Duodenal mucosa (tissue), 2 donors: ENCODE results near the gene MRTFB.
"Not testable (repeated sequence)": the region's sequence is repeated elsewhere in the genome, so short reads cannot be mapped to it uniquely, and the experiment has no call there.

Source experiments
- H3K27ac ChIP-seq: one replicate; pipeline ENCODE4 v1.7.0; 2013; ENCODE audit warnings: low read depth, low read length
- H3K27me3 ChIP-seq, 2 donors: one replicate each; pipeline ENCODE4 v1.7.0; 2013; ENCODE audit warnings: low read length in 2 of 2, control low read depth in 1 of 2; ENCODE audit not compliant: insufficient read depth in 2 of 2, control insufficient read depth in 1 of 2
- H3K36me3 ChIP-seq, 2 donors: one replicate each; pipeline ENCODE4 v1.7.0; 2013; ENCODE audit warnings: low read length in 2 of 2, control low read depth in 1 of 2; ENCODE audit not compliant: insufficient read depth in 2 of 2, control insufficient read depth in 1 of 2
- H3K4me1 ChIP-seq, 2 donors: one replicate each; pipeline ENCODE4 v1.7.0; 2013; ENCODE audit warnings: low read length in 2 of 2, control low read depth in 1 of 2; ENCODE audit not compliant: insufficient read depth in 2 of 2, control insufficient read depth in 1 of 2
- H3K4me3 ChIP-seq, 2 donors: one replicate each; pipeline ENCODE4 v1.7.0; 2013; ENCODE audit warnings: low read length in 2 of 2, low read depth in 1 of 2
- H3K9ac ChIP-seq, 2 donors: one replicate each; pipeline ENCODE4 v1.7.0; 2013; ENCODE audit warnings: low read length in 2 of 2, low read depth in 1 of 2
- H3K9me3 ChIP-seq, 2 donors: one replicate each; pipeline ENCODE4 v1.7.0; 2013; ENCODE audit warnings: low read length in 2 of 2, control low read depth in 1 of 2; ENCODE audit not compliant: control insufficient read depth in 1 of 2

Gene MRTFB

DNA sequence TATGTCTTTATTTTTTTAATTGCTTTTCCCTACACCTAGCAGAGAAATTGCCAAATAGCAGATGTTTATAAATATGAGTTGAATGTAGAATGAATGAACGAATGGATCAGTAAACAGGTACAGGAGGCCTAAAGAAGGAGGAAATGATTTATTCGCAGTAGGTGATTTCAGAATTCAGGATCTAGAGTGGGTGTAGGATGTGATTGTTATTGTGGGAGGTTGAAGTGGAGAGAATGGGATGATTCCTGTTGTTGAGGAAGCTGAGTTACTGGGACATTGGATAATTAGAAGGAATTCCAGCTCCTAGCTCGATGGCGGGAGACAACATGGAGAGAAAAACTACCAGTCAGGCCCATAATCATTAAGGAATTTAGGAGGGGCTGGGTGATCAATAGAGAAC lies 42.2 kb downstream of the MRTFB start:
- no peaks in the 10 kb centered on the region for H3K27me3 ChIP-seq
- peaks cover 27 to 33% of the 10 kb centered on the region in 2 donors for H3K4me1 ChIP-seq
- H3K9ac ChIP-seq: no peak overlapping the region
- no peaks in the 10 kb centered on the region for H3K9me3 ChIP-seq
- no peak overlapping the region for H3K27ac ChIP-seq
- H3K36me3 ChIP-seq: no peaks in the 10 kb centered on the region
- H3K4me3 ChIP-seq: no peak overlapping the region

DNA sequence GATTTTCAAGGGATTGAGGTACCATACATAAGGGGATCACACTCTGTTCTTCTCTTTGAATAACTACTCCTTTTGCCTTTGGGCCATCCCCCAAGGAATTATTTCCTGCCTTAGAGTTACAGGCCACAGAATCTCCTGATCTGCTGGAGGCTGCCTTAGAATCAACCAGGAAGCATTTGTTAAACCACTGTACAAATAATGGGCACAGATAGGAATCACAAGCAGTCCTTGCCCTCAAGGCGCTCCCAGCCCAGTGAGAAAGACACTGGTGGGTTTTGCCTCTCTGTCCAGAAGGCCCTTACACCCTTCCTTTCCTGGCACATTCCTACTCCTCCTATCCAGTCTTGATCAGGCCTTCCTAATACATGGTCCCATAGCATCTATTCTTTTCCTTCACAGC lies 45.9 kb downstream of the MRTFB start:
- no peaks in the 10 kb centered on the region for H3K27me3 ChIP-seq

DNA sequence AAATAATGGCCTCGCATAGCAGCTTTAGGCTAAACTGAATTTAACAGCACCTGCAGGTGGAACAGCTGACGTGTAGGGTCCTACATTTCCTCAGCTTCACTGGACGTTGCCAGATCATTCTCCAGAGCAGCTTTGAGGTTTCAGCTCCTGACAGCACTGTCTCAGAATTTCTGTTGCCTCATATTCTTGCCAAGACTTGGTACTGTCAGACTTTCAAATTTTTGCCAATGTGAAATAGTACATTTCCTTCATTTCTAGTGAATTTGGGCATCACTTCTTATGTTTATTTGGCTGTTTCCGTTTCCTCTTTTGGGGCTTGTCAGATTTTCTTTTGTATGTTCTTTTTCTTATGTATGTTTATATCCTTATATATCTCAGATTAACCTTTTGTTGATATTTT lies 48.7 kb downstream of the MRTFB start:
- no peaks in the 10 kb centered on the region for H3K36me3 ChIP-seq
- no peaks in the 10 kb centered on the region for H3K27me3 ChIP-seq
- H3K4me3 ChIP-seq: no peak overlapping the region
- no peak overlapping the region for H3K9ac ChIP-seq
- no peak overlapping the region for H3K27ac ChIP-seq
- H3K4me1 ChIP-seq: no peaks in the 10 kb centered on the region
- no peaks in the 10 kb centered on the region for H3K9me3 ChIP-seq

More for the DNA sequence above, 45.9 kb downstream of the MRTFB start:
- no peak overlapping the region for H3K4me3 ChIP-seq
- H3K27ac ChIP-seq: no peak overlapping the region
- peaks cover 6% of the 10 kb centered on the region in 2 donors for H3K4me1 ChIP-seq
- H3K36me3 ChIP-seq: no peaks in the 10 kb centered on the region
- no peak overlapping the region for H3K9ac ChIP-seq
- no peaks in the 10 kb centered on the region for H3K9me3 ChIP-seq

DNA sequence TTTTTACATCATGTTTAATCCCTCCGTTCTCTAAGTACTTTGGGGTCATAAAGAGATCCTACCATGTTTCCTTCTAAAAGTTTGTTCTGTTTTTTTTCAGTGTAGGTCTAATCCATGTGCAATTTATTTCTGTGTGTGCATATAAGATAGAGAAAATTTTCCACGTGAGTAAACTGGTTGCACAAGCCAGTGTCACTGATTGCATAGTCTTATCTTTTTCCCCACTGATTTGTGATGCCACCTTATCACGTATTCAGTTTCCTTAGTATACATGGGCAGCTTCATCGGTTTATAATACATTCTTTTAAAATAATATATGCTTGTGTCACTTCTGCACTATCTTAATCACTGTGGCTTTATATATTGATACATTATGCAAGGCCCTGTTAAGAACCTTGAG lies 49.2 kb downstream of the MRTFB start:
- Histone ChIP-seq H3K36me3 (no peaks in the 10 kb centered on the region), H3K27ac (no peak overlapping the region), H3K4me1 (no peaks in the 10 kb centered on the region), H3K9ac (no peak overlapping the region), H3K4me3 (no peak overlapping the region), H3K27me3 (no peaks in the 10 kb centered on the region), H3K9me3 (no peaks in the 10 kb centered on the region)

DNA sequence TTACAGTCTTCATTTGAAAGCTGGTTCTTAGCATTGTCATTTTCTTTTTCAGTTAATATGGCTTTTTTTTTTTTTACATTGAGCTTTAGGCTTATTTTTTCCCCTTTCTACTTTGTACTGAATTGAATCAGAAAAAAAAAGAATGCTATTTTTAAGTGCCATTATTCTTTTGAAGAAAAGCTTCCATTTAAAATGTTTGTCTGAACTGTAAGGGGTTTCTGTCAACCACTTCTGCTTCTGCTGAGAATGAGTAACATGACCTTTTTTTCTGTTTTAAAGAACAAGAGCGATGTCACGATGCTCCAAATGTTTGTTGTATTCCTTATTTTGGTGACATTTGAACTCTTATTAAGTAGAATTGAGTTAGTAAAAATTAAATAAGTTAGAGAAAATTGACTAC lies 50.0 kb downstream of the MRTFB start:
- H3K4me3 ChIP-seq: no peak overlapping the region
- H3K27me3 ChIP-seq: no peaks in the 10 kb centered on the region
- H3K4me1 ChIP-seq: no peaks in the 10 kb centered on the region
- no peaks in the 10 kb centered on the region for H3K36me3 ChIP-seq
- no peaks in the 10 kb centered on the region for H3K9me3 ChIP-seq
- no peak overlapping the region for H3K27ac ChIP-seq
- no peak overlapping the region for H3K9ac ChIP-seq

DNA sequence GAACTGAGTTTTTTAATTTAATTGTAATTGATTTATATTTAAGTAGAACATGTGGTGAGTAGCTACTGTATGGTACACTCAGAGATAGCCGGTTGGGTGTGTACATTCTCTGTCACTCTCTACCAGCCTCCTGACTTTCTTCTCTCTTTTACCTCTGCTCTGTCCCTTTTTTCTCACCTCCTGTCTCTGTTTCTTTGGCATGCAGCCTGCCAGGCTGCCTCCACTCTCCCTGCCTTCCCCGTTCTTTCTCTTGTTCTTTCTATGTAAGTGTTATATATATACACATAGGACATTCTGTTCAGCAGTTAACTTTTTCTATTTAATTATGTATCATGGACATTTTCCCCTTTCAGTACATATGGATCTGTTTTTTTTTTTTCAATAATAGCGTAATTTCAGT lies 50.8 kb downstream of the MRTFB start:
- no peaks in the 10 kb centered on the region for H3K27me3 ChIP-seq
- no peak overlapping the region for H3K27ac ChIP-seq
- H3K9ac ChIP-seq: no peak overlapping the region
- no peaks in the 10 kb centered on the region for H3K36me3 ChIP-seq
- H3K9me3 ChIP-seq: no peaks in the 10 kb centered on the region
- no peak overlapping the region for H3K4me3 ChIP-seq
- no peaks in the 10 kb centered on the region for H3K4me1 ChIP-seq

DNA sequence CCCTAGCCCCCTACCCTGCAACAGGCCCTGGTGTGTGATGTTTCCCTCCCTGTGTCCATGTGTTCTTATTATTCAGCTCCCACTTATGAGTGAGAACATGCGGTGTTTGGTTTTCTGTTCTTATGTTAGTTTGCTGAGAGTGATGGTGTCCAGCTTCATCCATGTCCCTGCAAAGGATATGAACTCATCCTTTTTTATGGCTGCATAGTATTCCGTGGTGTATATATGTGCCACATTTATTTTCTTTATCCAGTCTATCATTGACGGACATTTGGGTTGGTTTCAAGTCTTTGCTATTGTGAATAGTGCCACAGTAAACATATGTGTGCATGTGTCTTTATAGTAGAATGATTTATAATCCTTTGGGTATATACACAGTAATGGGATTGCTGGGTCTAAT lies 51.3 kb downstream of the MRTFB start:
- not testable (repeated sequence) for H3K4me3 ChIP-seq, H3K36me3 ChIP-seq, H3K4me1 ChIP-seq, H3K9ac ChIP-seq, H3K27me3 ChIP-seq, H3K9me3 ChIP-seq, H3K27ac ChIP-seq

DNA sequence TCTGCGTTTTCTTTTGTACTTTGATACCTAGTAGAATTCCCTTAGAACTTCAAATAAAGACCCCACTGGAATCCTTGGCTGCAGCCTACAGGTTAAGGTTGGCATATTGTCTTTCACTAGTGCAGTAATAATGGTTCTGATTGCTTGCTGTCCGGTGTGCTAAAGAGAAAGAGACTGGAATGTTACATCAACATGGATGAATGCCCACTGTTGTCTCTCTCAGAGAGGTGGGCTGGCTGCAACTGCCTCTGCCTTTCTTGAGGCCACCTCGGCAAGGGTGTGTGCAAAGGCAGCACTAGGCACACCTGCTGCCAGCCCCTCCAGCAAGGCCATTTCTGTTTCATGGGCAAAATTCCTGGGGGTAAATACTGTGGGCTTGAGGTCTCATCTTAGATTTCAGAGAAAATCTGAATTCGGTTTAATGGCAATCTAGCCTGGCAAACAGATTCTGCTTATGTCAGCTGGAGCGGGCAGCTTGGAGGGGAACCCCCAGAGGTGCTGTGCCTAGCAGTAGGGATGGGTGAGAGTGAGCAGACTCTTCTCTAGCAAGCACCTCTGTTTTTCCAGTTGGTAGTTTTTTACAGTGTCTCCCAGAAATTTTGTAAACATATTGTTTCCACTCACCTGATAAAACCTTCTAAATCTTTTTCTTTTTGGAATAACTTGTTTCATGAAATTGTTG lies 54.0 kb downstream of the MRTFB start:
- no peaks in the 10 kb centered on the region for H3K4me1 ChIP-seq
- no peak overlapping the region for H3K9ac ChIP-seq
- no peak overlapping the region for H3K4me3 ChIP-seq
- no peak overlapping the region for H3K27ac ChIP-seq
- no peaks in the 10 kb centered on the region for H3K36me3 ChIP-seq
- no peaks in the 10 kb centered on the region for H3K9me3 ChIP-seq
- H3K27me3 ChIP-seq: no peaks in the 10 kb centered on the region

DNA sequence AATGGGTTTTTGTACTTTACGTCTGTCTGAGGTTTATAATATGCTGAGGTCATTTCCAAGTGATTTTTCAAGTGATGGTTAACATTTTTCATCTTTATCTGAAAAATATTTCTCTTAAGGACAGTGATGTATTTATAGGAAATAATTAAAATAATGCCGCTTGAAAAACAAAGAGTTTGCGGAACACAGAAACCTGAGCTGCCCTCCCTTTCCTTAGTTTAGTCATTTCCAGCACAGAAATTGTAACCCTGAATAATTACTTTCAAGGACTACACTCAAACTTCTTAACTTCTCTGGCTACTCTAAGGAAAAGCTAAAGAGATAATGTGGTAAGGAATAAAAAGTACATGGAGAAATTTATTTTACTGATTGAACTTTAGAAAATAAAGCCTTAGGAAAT lies 54.6 kb downstream of the MRTFB start:
- H3K27ac ChIP-seq: no peak overlapping the region
- no peak overlapping the region for H3K4me3 ChIP-seq
- H3K27me3 ChIP-seq: no peaks in the 10 kb centered on the region
- H3K9ac ChIP-seq: no peak overlapping the region
- no peaks in the 10 kb centered on the region for H3K9me3 ChIP-seq
- no peaks in the 10 kb centered on the region for H3K36me3 ChIP-seq
- no peaks in the 10 kb centered on the region for H3K4me1 ChIP-seq

DNA sequence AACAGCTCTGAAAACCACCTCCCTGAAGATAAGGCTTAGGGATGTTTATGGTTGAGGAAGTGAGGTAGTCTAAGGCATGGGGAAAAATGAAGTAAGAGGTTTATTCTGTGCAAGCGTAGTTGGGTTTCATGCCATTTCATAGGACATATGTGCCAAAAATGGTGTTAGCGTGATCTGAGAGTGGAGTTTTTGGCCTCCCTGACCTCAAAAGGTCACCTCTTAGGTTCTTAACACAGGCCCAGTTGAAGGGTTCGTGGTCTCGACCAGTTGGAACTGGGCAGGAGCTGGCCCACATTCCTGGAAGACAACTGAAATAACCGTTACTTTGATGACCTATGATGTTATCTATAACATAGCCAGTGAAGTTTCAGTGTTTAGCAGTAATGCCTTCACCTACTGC lies 57.0 kb downstream of the MRTFB start:
- Histone ChIP-seq H3K9ac (no peak overlapping the region), H3K36me3 (no peaks in the 10 kb centered on the region), H3K27me3 (no peaks in the 10 kb centered on the region), H3K27ac (no peak overlapping the region), H3K9me3 (no peaks in the 10 kb centered on the region), H3K4me3 (no peak overlapping the region), H3K4me1 (no peaks in the 10 kb centered on the region)

DNA sequence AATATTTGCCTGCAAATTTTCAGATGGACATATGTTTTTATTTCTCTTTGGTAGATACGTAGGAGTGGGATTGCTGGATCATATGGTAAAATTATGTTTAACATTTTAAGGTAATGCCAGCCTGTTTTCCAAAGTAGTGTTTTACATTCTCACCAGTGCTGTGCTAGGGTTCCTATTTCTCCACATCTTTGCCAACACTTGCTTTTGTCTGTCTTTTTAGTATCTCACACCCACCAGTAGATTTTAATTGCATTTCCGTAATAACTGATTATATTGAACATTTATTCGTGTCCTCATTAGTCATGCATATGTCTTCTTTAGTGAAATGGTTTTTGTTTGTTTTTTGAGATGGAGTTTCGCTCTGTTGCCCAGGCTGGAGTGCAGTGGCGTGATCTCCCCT lies 58.4 kb downstream of the MRTFB start:
- H3K27ac ChIP-seq: no peak overlapping the region
- H3K4me3 ChIP-seq: no peak overlapping the region
- H3K4me1 ChIP-seq: no peaks in the 10 kb centered on the region
- no peak overlapping the region for H3K9ac ChIP-seq
- H3K27me3 ChIP-seq: no peaks in the 10 kb centered on the region
- no peaks in the 10 kb centered on the region for H3K9me3 ChIP-seq
- no peaks in the 10 kb centered on the region for H3K36me3 ChIP-seq
